Endodermal cell (in vitro differentiated cells): ENCODE data around the gene DYRK1A. TPM values are rescaled to one million over a fixed set of nuclear protein-coding genes. Genes with fewer than 3 reads are reported as not detected.
A peak's percentile ranks its signal among the peaks of the same experiment; 100 is the strongest.

ENCODE experiments used
- DNase-seq: peaks from one replicate; pipeline ENCODE4 v3.0.0-alpha.2; 2017
- H3K27ac ChIP-seq: 2 replicates; pipeline ENCODE4 v1.5.1; 2013; ENCODE audit warnings: mild to moderate bottlenecking, low read depth, low read length, moderate library complexity
- H3K27me3 ChIP-seq: 2 replicates; pipeline ENCODE4 v1.6.1; 2013; ENCODE audit warnings: mild to moderate bottlenecking, low read length, moderate library complexity; ENCODE audit not compliant: insufficient read depth, control insufficient read depth, poor library complexity, severe bottlenecking
- H3K36me3 ChIP-seq: 2 replicates; pipeline ENCODE4 v1.7.0; 2013; ENCODE audit warnings: mild to moderate bottlenecking, low read length, moderate library complexity; ENCODE audit not compliant: control insufficient read depth, insufficient read depth
- H3K4me1 ChIP-seq: one replicate; pipeline ENCODE4 v1.7.0; 2013; ENCODE audit warnings: low read length; ENCODE audit not compliant: control insufficient read depth, insufficient read depth
- H3K4me3 ChIP-seq: 2 replicates; pipeline ENCODE4 v1.5.1; 2013; ENCODE audit warnings: mild to moderate bottlenecking, low read length, moderate library complexity
- H3K9ac ChIP-seq: 2 replicates; pipeline ENCODE4 v1.6.1; 2013; ENCODE audit warnings: mild to moderate bottlenecking, low read length, moderate library complexity; ENCODE audit not compliant: poor library complexity, severe bottlenecking; ENCODE audit errors: extremely low read depth
- H3K9me3 ChIP-seq: 2 replicates; pipeline ENCODE4 v1.6.1; 2013; ENCODE audit warnings: mild to moderate bottlenecking, low read length, moderate library complexity; ENCODE audit not compliant: control insufficient read depth
- H3K27ac Mint-ChIP-seq: 2 replicates; pipeline ENCODE4 v1.8.0; 2020; ENCODE audit warnings: mixed read lengths
- H3K27me3 Mint-ChIP-seq: 2 replicates; pipeline ENCODE4 v1.8.0; 2021; ENCODE audit warnings: mild to moderate bottlenecking, mixed read lengths; ENCODE audit not compliant: insufficient read depth
- H3K36me3 Mint-ChIP-seq: 2 replicates; pipeline ENCODE4 v1.8.0; 2020; ENCODE audit warnings: low read depth, mixed read lengths
- H3K4me1 Mint-ChIP-seq: 2 replicates; pipeline ENCODE4 v1.8.0; 2020; ENCODE audit warnings: mixed read lengths
- H3K4me3 Mint-ChIP-seq: 2 replicates; pipeline ENCODE4 v1.8.0; 2020; ENCODE audit warnings: mild to moderate bottlenecking, moderate library complexity, mixed read lengths
- H3K9me3 Mint-ChIP-seq: 2 replicates; pipeline ENCODE4 v1.8.0; 2020; ENCODE audit warnings: mild to moderate bottlenecking, mixed read lengths
- WGBS, 2 experiments: methylation state at CpG; one replicate each; pipeline versions ENCODE4 v1.1.5 to v1.1.7; 2013; ENCODE audit warnings: missing lambda C conversion rate in 2 of 2, mixed read lengths in 1 of 2; ENCODE audit not compliant: insufficient coverage in 1 of 2, insufficient read length in 1 of 2; 5-methylcytosine and 5-hydroxymethylcytosine counted together
- total RNA-seq, 2 donors: library from RNA; stranded (reverse); fragmentation: NEBNext Ultra II Directional in 1 of 2; extraction: Animal tissue kit (Norgen Biotek cat#: 25700) in 1 of 2; gene quantifications; 2 replicates in 1 of 2; 3 replicates in 1 of 2; pipeline ENCODE4 v1.2.1, GENCODE V29; 2021
- TF ChIP-seq, protein P1 (sequence below): fragments of 200-600 bp; sonication (generic); conservative IDR thresholded peaks from 2 replicates; pipeline ENCODE4 v1.5.0; 2021; ENCODE audit warnings: antibody characterized with exemption, mild to moderate bottlenecking

DYRK1A gene
- total RNA-seq, 2 donors from 2014 or later = 73.9 to 75.2 TPM

- no peak overlapping the region for H3K4me3 Mint-ChIP-seq
- TF ChIP-seq, protein P1, sequence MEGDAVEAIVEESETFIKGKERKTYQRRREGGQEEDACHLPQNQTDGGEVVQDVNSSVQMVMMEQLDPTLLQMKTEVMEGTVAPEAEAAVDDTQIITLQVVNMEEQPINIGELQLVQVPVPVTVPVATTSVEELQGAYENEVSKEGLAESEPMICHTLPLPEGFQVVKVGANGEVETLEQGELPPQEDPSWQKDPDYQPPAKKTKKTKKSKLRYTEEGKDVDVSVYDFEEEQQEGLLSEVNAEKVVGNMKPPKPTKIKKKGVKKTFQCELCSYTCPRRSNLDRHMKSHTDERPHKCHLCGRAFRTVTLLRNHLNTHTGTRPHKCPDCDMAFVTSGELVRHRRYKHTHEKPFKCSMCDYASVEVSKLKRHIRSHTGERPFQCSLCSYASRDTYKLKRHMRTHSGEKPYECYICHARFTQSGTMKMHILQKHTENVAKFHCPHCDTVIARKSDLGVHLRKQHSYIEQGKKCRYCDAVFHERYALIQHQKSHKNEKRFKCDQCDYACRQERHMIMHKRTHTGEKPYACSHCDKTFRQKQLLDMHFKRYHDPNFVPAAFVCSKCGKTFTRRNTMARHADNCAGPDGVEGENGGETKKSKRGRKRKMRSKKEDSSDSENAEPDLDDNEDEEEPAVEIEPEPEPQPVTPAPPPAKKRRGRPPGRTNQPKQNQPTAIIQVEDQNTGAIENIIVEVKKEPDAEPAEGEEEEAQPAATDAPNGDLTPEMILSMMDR = peak; percentile 60
- H3K9me3 Mint-ChIP-seq = peaks cover 13% of the 10 kb centered on the region
- Histone ChIP-seq H3K27me3 (no peaks in the 10 kb centered on the region), H3K36me3 (no peaks in the 10 kb centered on the region), H3K4me1 (peaks cover 3% of the 10 kb centered on the region), H3K9ac (no peak overlapping the region), H3K4me3 (no peak overlapping the region), H3K27ac (no peak overlapping the region), H3K9me3 (peaks cover 28% of the 10 kb centered on the region)
- H3K27me3 Mint-ChIP-seq = no peaks in the 10 kb centered on the region
- peak; percentile 78 for DNase-seq
- H3K36me3 Mint-ChIP-seq = peaks cover 8% of the 10 kb centered on the region
- no peak overlapping the region for H3K27ac Mint-ChIP-seq
- H3K4me1 Mint-ChIP-seq = peaks cover 19% of the 10 kb centered on the region
- whole genome bisulfite sequencing, 2 experiments = 79 to 85% methylated on average over 12 to 19 of the region's 20 CpGs
Observed at GRCh38 chr21:37532868-37533780, 166.6 kb downstream of the DYRK1A start.

GRCh38 chr21:37534431-37534830, 167.9 kb downstream of the DYRK1A start:
- H3K9me3 ChIP-seq = peaks cover 28% of the 10 kb centered on the region
- no peak for DNase-seq
- H3K9ac ChIP-seq = no peak overlapping the region
- TF ChIP-seq, protein P1 = no peak
- H3K36me3 Mint-ChIP-seq = peaks cover 8% of the 10 kb centered on the region
- H3K27me3 ChIP-seq = no peaks in the 10 kb centered on the region
- H3K36me3 ChIP-seq = no peaks in the 10 kb centered on the region
- H3K4me3 Mint-ChIP-seq = no peak overlapping the region
- no peak overlapping the region for H3K27ac ChIP-seq
- peaks cover 3% of the 10 kb centered on the region for H3K4me1 ChIP-seq
- H3K27me3 Mint-ChIP-seq = no peaks in the 10 kb centered on the region
- 95 to 97% methylated on average over 3 of the region's 3 CpGs for WGBS, 2 experiments
- peaks cover 13% of the 10 kb centered on the region for H3K9me3 Mint-ChIP-seq
- H3K27ac Mint-ChIP-seq = no peak overlapping the region
- no peak overlapping the region for H3K4me3 ChIP-seq
- peaks cover 19% of the 10 kb centered on the region for H3K4me1 Mint-ChIP-seq

DNA sequence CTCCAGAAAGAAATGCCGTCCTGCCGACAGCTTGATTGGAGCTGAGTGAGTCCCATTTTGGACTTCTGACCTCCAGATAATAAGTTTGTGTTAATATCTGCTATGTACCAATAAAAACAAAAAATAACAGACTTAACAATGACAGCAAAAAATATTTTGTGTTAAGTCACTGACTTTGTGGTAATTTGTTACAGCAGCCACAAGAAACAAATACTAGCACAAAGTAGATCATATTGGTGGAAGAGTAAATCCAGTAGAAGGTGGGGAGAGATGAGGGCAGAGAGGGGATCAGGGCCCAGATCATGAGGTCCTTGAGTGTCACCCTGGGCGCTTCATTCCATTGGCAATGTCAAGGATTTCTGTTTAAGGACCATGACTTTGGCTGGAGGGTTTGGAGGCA, 168.6 kb downstream of the DYRK1A start:
- Histone ChIP-seq H3K9me3 (peaks cover 28% of the 10 kb centered on the region), H3K36me3 (no peaks in the 10 kb centered on the region), H3K27ac (no peak overlapping the region), H3K9ac (no peak overlapping the region), H3K27me3 (no peaks in the 10 kb centered on the region), H3K4me3 (no peak overlapping the region), H3K4me1 (peaks cover 3% of the 10 kb centered on the region)
- Mint-ChIP-seq H3K36me3 (peaks cover 8% of the 10 kb centered on the region), H3K27me3 (no peaks in the 10 kb centered on the region), H3K4me1 (peaks cover 19% of the 10 kb centered on the region), H3K9me3 (peaks cover 13% of the 10 kb centered on the region), H3K4me3 (no peak overlapping the region), H3K27ac (no peak overlapping the region)
- WGBS, 2 experiments = 90 to 100% methylated on average over 1 to 3 of the region's 3 CpGs
- TF ChIP-seq, protein P1 = no peak
- no peak for DNase-seq
